ENCODE measurements around the gene HOXB13.

HOXB13 gene

DNA sequence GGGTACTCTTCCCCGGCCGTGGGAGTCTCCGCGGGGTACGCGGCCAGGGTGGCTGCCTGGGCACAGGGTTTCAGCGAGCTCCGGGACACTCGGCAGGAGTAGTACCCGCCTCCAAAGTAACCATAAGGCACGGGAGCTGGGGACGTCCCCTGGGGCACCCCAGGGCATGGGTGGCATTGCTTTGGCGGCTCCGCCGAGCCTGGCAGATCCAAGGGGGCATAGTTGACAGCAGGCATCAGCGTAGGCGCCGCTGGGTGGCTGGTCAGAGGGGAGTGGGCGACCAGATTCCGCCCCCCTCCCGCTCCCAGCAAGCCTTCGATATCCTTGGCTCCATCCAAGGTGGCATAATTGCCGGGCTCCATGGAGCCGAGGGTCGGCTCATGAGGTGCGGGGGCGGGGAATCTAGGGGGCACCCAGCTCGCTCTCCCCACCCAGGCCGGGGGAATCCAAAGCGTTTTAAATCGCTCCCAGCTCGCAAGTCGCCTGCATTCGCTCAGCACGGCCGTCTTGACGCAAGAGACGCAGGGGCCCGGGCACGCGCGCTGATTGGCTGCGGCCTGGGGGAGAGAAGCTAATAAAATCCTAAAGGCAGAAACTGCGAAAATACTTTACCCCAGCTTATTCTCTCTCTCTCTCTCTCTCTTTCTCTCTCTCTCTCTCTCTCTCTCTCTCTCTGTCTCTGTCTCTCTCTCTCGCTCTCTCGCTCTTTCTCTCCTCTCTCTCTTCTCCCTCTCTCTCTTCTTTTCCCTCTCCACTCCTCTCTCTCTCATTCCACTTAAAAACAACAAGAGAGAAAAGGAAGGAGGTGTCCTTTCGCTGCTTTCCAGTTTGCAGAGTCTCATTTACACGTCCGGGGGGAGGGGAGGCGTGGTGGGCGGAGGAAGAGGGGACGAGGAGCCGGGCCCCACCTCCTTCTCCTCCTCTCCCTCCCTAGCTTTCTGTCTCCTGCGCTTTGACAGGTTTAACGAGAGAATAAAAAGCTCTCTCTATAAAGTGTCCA lies at the start of gene HOXB13:
Gene HOXB13, minus strand, starts transcription at position 519 of the 1,000 bp plus-strand sequence. Its CDS starts 157 bp downstream, at position 362.
- H3K4me3 ChIP-seq (ENCODE audit: low read depth, low read length) = peak within 1 kb of the TSS; percentile 18

DNA sequence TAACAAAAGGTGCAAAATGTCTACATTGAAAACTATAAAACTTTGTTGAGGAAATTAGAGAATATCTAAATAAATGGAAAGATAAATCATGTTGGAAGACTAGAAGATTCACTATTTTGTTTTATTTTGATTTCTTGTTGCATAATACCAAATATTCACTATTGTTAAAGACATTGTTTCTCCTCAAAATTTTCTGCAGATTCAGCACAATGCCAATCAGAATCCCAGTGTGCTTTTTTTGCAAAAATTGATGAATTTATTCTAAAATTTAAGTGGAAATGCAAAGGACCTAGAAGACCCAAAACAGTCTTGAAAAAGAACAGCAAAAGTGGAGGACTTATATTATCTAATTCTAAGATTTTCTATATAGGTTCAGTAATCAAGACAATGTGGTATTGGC lies 48.1 kb upstream of the HOXB13 start:
- H3K4me3 ChIP-seq (ENCODE audit: low read depth, low read length) = no peak overlapping the region

DNA sequence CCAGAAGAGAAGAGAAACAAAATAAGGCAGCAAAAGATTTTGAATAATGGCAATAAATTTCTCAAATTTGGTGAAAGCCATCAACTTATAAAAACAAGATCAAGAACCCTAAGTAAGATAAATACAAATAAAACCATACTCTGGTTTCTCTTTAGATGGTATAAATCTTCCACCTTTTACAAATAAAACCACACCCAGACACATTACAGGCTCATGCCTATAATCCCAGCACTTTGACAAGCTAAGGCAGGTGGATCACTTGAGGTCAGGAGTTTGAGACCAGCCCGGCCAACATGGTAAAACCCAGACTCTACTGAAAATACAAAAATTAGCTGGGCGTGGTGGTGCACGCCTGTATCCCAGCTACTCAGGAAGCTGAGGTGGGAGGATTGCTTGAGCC lies 44.7 kb upstream of the HOXB13 start:
- no peak overlapping the region for H3K4me3 ChIP-seq (ENCODE audit: low read depth, low read length)

DNA sequence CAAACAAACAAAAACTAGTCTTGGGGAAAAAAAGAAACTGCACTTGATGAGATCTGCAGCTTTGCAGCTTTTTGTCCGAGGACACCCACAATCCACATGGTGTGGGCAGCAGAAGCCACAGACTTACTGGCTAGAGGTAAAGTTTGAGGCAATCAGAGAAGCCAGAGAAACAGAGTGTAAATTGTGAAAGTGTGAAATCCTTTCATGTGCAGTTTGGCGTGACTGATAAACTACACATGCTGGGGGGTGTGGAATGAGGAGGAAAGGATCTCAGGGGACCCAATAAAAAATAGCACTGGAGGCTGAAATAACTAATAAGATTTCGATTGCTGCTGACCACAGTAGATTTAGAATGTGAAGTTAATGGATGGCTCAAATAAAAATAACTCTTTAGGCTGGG lies 42.4 kb upstream of the HOXB13 start:
- H3K4me3 ChIP-seq (ENCODE audit: low read depth, low read length) = no peak overlapping the region

DNA sequence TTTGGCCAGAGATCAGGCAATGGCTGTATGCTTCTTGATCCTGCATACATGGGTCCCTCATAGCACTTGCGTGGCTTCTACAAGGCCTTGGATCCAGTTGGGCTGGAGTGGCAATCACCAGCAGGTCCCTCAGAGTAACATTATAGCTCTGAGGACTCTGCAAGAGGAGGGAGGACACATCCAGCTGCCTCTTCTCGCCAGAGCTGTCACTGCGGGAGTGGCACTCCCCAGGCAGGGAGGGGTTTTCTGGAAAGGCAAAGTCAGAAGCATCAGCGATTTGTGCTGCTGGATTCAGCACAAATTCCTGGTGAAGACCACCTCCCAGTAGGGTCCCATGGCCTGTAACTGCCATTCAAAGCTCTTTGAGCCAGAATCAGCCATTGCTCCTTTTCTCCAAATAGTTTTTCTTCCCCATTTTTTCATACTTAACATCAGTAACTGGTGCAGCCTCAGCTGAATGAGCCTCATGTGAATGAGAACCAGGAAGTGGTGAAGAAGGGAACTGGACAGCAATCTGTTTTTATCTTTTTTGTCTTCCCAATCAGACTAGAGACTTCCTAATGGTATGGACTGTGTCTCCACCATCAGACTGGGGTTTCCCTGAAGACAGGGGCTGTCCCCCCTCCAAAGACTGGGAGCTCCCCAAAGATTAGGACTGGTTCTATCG lies 40.6 kb upstream of the HOXB13 start:
- H3K4me3 ChIP-seq (ENCODE audit: low read depth, low read length) = no peak overlapping the region

DNA sequence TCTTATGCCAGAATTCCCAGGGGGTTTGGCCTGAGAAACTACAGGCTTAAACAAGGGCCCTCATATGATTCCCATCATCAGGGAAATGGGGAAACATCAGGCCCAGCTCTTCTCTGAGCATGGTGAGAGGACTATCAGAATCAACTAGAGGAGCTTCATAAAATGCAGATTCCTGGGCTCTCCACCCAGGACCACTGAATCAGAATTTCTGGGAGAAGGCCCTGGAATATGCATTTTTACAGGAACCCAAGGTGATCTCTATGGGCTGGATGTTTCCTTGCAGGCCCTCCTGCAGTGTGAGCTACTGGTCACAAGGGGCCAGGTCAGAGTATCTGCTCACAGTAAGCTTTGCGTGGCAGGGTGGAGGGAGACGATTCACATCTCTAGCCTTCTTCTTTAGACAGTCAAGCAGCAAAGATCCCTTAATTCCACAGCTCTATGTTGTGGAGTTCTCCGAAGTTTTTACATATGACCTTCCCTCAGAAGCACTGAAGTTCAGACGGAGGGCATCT lies 38.8 kb upstream of the HOXB13 start:
- no peak overlapping the region for H3K4me3 ChIP-seq (ENCODE audit: low read depth, low read length)

DNA sequence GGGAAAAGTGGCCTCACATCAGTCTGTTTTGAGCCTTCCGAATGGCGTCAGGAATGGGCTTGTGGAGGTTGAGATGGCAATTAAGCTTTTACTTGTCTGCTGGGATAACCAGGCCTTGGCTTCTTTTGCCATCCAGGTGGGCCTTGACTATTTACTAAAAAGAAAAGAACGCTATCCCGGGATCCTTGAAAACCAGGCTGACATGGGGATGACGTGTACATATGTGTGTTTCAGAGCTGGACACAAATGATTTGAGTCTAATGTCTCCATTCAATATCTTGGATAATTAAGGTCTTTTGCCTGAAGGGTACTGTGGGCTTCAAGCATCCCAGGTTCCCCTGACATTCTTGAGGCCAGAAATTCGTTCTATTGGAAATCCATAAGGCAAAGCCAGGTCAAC lies 32.6 kb upstream of the HOXB13 start:
- no peak overlapping the region for H3K4me3 ChIP-seq (ENCODE audit: low read depth, low read length)

DNA sequence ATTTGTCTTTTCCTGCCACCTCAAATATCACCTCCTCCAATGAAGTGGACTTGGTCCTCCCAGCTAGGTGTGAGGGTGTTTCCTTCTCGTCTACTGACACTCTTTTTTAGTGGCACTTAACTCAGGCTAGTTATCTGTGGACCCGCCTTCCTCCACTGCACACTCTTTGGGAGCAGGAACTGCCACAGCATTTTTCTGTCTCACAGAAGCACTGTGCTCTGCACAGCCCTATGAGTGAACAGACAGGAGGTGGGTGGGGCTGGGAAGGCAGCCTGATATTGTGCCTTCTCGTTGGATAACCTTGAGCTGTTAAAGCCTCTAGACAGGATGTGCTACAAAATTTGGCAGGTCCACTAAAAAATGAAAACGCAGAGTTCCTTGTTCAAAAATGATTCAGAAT lies 31.9 kb upstream of the HOXB13 start:
- no peak overlapping the region for H3K4me3 ChIP-seq (ENCODE audit: low read depth, low read length)

DNA sequence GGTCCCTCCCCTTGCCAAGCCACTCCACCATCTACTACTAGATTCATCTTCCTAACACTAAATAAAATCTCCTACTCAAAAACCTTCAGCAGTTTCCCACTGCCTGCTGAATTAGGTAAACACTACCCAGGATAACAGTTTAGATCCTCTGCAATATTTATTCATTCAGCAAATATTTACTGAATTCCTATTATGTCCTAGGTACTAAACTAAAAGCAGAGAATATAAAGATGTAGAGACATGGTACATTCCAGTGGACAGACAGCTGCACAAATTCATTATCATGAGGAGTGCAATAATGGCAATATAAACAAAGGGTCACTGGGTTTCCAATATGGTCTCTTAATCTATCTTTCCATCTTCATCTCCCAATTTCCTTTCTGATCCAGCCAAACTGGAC lies 30.7 kb upstream of the HOXB13 start:
- H3K4me3 ChIP-seq (ENCODE audit: low read depth, low read length) = no peak overlapping the region

DNA sequence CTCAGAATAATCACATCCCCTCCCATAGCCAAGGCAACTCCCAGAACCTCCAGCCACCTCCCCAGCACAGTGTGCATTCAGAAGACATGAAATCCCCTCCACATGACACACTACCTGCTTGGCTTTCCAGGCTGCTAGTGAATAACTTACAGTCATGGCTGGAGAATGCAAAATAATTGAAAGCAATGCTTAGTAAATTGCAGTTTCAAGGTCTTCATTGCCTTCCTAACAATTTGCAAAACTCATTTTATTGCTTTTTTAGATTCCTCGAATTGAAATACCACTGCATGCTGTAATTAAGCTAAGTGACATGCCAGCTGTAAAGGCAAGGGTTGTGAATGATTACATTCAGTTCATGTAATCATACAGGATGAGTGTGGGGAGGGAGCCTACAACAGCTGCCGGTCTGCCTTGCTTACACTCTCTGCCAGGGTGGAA lies 29.0 kb upstream of the HOXB13 start:
- no peak overlapping the region for H3K4me3 ChIP-seq (ENCODE audit: low read depth, low read length)

DNA sequence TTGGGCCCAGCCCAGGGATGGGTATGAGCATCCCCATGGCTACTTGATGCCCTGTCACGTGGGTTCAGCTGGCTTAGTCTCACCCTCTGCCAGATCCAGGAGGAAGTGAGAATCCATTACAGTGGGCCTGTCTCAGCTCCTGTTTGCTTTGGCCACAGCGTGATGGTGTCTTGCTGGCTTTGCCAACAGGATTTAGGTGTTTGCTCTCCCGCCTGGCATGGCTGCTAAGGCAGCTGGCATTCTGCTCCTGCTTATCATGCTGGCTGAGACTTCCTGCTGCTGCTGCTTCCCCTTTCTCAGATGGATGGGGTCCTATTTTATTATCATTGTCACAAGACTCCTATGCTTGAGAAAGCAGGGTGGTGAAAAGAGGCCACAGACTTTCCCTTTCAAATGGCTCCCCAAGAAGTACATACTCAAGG lies 28.3 kb upstream of the HOXB13 start:
- H3K4me3 ChIP-seq (ENCODE audit: low read depth, low read length) = no peak overlapping the region

DNA sequence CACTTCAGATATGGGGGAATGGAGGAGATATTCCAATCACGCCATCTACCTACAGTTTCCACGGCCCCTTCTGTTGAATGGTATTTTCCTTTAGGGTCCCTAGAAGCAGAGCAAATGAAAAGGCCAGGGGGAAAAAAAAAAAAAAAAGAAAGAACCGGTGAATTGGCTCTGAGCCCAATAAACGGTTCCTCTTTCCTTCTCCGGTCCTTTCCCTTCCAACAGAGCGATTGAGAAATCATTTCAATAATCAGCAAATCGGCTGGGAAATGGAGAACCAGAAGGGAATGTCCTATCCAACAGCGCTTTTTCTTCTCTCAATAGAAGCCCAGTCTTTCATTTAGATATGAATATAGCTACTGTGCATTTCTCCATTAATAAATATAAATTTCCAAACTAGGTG lies 26.8 kb upstream of the HOXB13 start:
- H3K4me3 ChIP-seq (ENCODE audit: low read depth, low read length) = no peak overlapping the region

DNA sequence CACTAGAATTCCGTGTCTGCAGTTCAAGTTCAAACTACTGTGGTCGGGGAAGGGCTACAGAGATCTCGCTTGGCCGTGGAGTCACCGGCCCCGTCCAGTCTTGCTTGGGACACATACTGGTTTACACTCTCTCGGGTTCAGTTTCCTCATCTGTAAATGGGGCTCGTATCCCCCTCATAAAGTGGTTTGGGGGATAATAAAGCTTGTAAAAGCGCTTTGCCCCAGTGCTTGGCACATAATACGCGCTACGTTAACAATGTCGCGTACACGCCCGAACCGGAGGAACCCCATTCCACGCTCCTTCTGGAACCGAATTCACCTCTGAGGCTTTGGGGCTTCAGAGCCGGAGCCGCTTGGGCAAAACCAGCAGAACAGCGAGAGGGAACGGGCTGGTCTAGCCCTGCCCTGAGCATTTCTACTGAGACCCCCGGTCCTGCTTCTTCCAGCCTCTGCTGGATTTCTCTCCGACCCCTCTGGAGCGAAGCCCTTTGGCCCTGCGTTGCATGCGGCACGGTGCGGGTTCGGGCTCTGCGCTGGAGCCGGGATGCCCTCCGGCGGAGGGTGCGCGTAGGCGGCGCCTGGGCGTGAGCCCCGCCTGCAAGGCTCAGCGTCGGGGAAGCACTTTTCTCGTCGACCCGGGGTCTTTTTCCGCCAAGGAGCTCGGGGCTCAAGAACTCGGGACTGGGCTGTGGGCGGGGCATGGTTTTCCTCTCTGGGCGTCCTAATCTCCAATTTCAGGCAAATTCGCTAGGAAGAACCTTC lies 26.1 kb upstream of the HOXB13 start:
- H3K4me3 ChIP-seq (ENCODE audit: low read depth, low read length) = no peak overlapping the region

DNA sequence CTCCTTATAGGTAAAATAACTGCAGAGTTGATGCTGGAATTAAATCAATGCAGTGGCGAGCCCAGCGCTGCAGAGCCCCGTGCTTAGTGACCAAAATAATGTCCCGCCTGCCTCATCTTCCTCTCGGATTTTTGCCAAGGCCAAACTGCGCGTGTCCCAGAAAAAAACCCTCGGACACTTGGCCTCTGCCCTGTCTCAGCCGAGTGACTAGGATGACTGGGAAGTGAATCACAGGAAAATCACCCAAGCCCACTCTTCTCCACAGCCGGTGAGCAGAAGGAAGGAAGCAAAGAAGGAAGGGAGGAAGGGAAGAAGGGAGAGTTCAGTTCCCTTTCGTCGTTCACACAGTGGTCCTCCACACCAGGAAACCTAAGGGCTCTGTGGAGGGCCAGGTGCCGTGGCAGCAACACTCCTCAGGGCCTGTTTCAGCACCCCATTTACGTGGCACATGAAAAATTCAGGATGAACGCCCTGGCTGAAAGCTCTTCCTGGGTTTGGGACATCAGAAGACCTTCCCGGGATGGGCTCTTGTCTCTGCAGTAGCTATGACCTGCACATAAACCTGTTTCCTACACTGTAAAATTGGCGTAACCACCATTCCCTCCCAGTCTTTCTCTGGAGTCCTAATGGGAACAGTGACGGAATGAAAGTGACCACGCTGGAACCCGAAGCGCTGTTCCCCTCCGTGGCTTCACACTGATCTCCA lies 25.4 kb upstream of the HOXB13 start:
- H3K4me3 ChIP-seq (ENCODE audit: low read depth, low read length) = no peak overlapping the region

DNA sequence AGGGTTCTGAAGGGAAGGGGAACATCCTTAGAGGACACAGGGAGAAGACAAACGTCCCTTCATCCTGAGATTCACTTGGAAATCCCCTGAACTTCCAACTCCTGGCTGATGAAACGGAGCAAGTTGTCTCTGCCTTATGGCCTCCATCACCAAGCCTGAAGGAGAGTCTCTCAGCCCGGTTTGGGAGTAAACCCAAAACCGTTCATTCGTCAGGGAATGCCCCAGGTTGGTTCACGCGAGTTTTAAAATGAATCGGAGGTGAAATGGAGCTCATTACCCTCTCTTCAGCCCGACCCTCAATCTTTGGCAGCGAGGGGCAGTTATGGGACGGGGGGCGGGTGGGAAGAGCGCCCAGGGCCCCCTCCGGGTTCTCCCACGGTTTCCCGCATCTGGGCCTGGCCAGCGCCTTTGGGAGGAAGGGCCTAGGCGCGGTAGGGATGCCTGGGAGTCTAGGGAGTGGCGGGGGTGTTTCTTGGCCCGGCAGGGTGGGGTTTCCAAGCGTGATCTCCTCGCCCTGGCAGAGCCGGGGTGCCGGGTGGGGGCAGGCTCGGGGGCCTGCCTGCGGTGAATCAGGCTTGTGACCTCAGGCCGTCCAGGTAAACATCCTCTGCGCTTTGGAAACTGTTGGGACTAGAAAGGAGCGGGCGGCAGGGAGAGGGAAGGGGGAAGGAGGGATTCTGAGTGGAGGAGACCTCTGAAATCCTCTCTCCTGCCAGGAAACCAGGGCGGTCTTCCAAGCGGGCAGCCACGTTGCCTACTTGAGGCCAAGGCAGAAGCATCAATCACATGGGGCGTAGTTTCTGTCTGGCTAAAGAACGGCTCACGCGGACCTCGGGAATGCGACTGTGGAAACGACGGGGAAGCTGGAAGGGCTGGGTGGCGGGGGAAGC lies 24.1 kb upstream of the HOXB13 start:
- no peak overlapping the region for H3K4me3 ChIP-seq (ENCODE audit: low read depth, low read length)

DNA sequence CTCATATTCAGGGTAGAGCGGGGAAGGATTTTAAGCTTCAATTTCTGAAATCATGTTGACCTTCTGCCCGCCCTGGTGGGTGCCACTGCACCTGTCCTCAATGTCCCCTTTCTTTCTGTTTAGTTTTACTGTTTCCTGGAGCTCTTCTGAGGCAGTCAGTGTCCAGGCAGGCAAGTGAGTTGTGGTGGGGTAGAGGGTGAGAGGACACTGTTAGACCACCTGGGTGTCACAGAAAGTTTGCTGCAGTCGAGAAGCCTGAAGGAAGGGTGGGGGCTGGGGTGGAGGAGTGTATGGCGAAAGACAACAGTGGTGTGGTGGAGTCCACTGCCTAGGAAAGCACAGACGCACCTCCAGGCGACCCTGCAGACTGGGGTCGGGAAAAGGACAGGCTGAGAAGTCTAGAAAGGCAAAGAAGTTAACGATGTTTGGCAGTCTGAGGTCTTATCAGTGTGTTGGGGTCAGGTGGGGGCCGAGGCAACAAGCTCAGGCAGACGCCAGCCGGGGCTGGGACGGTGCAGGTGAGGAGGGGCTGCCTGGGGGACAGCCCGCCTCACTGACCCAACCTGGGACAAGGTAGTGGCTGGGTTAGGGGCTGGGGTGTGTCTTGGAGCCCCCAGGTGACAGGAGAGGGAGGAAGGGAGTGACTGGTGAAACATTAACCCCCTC lies 23.3 kb upstream of the HOXB13 start:
- no peak overlapping the region for H3K4me3 ChIP-seq (ENCODE audit: low read depth, low read length)

DNA sequence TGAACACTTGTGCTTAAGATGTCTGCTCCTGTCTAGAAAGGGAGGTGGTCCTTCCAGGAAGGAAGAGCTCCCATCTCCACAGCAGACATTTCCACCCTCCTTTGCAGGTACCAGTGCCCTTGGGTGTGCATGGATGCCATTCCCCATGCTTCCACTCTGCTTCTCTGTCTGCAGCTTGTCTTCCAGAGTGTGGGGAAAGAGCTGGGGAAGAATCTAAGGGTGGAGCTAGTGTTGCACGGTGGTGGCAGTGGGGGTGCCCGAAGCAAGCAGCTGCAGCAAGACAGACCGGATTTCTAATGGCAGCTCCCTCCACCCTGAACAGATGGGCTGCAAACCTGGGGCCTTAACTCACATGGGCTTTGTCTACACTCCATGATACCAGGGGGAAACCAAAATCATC lies 22.6 kb upstream of the HOXB13 start:
- no peak overlapping the region for H3K4me3 ChIP-seq (ENCODE audit: low read depth, low read length)

DNA sequence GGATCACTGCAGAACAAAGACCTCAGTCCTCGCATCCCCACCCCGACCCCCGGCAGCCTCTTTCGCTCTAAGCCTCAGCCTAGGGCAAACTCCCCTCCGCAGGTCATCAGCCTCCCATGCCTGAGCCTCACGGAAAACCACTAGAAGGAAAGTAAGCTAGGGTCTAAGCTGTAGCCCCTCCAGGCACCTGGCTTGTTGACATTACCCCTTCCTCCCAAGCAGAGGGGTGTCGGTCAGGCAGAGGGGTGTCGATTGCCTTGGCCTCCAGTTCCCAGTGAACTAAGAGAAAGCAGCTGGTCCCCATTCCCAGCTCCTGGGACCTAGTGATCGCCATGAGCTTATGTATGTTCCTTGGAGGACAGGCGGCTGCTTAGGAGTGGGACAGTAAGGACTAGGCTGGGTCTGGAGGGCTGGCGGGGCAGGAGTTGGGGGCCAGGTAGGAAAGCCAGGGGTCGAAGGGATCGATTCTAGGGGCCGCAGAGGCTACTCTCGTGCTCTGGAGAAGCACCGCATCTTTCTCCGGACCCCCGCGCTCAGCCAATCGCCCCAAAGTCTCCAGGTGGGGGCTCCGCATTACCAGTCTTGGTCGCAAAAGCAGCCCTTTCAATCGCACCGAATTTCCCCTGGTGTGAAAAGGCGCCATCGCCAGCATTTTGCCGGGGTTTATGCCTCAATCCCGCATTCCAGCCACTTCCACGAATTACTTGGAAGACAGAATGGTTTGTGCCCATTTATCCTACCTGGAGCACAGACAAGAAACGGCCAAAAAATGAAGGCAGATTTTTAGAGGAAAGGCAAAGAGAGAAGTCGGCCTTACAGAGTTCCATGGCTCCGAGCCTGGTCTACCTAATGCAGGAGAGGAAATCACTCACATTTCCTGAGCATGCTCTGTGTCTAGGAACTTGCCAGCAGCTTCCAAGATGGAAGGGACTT lies 21.3 kb upstream of the HOXB13 start:
- no peak overlapping the region for H3K4me3 ChIP-seq (ENCODE audit: low read depth, low read length)
